ENCODE data around the gene PDILT.
"Not testable (repeated sequence)": the region's sequence is repeated elsewhere in the genome, so short reads cannot be mapped to it uniquely, and the experiment has no call there.

DNA sequence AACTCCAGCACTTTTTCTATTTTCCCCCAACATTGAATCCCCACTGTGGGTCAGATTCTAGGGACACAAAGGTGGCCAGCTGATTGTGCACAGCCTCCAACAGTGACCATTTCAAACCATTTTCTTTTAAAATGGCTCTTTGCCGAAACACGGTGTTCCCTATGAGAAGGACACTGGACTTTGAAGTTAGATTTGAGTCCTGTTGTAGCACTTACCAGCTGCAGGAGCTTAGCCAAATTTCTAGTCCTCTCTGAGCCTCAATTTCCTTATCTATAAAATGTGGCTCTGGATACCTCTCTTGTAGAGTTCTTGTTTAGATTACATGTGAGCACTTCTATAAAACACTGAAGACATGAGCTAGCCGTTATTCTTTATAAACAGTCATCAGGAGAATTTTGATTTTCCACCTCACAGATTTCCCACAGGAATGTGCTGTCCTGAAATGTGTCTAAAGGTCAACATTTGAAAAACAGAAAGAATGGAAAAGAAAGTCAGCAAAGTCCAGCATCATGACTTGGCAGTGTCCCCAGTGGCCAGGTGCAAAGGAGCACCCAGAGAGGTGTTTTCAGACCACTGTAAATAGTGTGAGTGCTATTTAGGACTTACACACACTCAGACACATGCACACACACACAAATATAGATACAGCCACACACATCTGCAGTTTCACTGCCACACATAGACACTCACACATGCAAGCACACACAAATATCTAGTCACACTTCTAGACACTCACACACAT, 42.3 kb upstream of the PDILT start:
- TF ChIP-seq, protein P1, sequence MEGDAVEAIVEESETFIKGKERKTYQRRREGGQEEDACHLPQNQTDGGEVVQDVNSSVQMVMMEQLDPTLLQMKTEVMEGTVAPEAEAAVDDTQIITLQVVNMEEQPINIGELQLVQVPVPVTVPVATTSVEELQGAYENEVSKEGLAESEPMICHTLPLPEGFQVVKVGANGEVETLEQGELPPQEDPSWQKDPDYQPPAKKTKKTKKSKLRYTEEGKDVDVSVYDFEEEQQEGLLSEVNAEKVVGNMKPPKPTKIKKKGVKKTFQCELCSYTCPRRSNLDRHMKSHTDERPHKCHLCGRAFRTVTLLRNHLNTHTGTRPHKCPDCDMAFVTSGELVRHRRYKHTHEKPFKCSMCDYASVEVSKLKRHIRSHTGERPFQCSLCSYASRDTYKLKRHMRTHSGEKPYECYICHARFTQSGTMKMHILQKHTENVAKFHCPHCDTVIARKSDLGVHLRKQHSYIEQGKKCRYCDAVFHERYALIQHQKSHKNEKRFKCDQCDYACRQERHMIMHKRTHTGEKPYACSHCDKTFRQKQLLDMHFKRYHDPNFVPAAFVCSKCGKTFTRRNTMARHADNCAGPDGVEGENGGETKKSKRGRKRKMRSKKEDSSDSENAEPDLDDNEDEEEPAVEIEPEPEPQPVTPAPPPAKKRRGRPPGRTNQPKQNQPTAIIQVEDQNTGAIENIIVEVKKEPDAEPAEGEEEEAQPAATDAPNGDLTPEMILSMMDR (IDR thresholded peaks at IDR 0.05; ENCODE audit: insufficient read depth, low read length, poor library complexity, severe bottlenecking) = not testable (repeated sequence)
- TF ChIP-seq EZH2phosphoT487 (conservative IDR thresholded peaks at IDR 0.05; ENCODE audit: low read length) = not testable (repeated sequence)

Data from SU-DHL-6 (cell line).